NCI-H345 treated with DMSO at 0.1 percent for 48 hours (cell line): ENCODE data around the gene FGD6.
"Not testable (repeated sequence)": the region's sequence is repeated elsewhere in the genome, so short reads cannot be mapped to it uniquely, and the experiment has no call there.

ENCODE experiments used
- DNase-seq: peaks from one replicate; lab custom pipeline; 2025; ENCODE audit not compliant: unreplicated experiment; lab: John Stamatoyannopoulos, UW

The FGD6 gene

GRCh38 chr12:95130096-95130495 lies 87.2 kb downstream of the FGD6 start:
- DNase-seq: no peak

DNA sequence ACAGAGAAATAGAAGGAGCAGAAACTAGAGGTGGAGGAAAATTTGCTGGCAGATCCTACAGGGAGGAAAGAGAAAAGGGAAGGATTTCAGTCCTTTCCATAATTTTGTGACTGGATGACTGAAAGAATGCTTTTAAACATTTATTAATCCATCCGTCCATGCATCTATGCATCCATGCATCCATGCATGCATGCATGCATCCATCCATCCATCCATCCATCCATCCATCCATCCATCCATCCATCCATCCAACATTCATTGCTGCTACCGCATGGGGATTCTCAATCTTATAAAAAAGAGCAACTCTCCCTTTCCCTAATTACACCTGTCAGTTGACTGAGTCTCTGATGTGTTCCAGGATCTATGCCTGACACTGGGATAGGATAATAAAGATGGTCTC lies 88.2 kb downstream of the FGD6 start:
- no peak for DNase-seq

- DNase-seq: no peak
These were observed 90.5 kb downstream of the FGD6 start for GRCh38 chr12:95126736-95127135.

- DNase-seq: no peak
These were observed 91.2 kb downstream of the FGD6 start for GRCh38 chr12:95126076-95126475.

GRCh38 chr12:95124106-95124505 lies 93.2 kb downstream of the FGD6 start:
- DNase-seq: no peak

- DNase-seq: no peak
These were observed 98.5 kb downstream of the FGD6 start for GRCh38 chr12:95118788-95119179.

- no peak for DNase-seq
These were observed 99.0 kb downstream of the FGD6 start for GRCh38 chr12:95118138-95118787.

- peak; percentile 44 for DNase-seq
These were observed 100.1 kb downstream of the FGD6 start for GRCh38 chr12:95117178-95117599.

DNA sequence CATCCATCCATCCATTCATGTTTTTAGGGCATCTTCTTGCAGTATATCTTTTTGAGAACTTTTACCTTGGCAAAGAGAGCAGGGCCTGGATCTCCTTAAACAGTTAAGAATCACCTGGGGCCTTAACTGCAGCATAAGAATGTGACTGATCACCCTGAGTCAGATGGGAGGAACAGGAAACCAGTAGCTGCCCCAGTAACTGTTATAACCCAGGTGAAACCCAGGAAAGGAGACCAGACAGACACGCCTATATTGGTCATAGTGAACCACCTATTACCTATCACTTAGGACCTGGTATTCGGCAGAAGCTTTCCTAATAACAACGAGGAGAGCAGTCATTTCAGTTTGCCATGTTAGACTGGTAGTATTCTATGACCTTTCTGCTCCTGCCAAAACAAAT lies 100.5 kb downstream of the FGD6 start:
- DNase-seq: no peak

- no peak for DNase-seq
These were observed 100.9 kb downstream of the FGD6 start for GRCh38 chr12:95116341-95116740.

DNA sequence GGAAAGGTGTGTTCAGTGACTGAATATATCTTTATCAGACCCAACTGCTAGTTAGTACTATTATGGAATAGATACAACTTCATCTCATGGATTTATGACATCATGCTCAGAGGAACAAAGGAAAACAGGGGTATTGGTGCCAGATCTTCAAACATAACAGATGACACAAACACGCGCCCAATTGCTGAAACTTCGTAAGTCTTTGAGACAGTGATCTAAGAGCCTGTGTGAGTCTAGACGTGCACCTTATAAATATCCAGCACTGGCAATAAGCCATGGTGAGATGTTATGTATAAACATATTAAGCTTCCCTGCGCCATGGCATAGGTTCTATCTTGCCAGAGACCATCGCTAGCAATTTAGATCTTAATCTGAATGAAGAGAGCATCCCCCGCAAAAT lies 101.6 kb downstream of the FGD6 start:
- no peak for DNase-seq

- no peak for DNase-seq
These were observed 102.4 kb downstream of the FGD6 start for GRCh38 chr12:95114766-95115405.

DNA sequence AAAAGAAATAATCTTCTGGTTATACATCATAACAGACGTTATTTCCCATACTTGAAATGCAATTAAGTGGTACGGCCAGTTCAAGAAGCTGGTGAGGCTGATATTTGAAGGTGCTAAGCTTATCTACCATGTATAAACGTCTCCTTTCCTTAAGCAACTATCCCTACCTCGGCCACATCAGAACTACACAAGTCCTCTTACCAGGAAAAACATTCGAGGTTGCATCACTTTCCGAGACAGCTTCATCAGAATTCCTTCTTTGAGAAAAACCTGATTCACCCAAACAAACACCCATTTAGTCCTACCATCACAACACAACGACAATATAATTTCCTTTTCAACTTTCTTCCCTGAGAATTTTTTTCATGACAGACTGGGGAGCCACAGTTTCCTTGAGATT lies 109.9 kb downstream of the FGD6 start:
- no peak for DNase-seq

- no peak for DNase-seq
These were observed 111.7 kb downstream of the FGD6 start for GRCh38 chr12:95105540-95105939.

DNA sequence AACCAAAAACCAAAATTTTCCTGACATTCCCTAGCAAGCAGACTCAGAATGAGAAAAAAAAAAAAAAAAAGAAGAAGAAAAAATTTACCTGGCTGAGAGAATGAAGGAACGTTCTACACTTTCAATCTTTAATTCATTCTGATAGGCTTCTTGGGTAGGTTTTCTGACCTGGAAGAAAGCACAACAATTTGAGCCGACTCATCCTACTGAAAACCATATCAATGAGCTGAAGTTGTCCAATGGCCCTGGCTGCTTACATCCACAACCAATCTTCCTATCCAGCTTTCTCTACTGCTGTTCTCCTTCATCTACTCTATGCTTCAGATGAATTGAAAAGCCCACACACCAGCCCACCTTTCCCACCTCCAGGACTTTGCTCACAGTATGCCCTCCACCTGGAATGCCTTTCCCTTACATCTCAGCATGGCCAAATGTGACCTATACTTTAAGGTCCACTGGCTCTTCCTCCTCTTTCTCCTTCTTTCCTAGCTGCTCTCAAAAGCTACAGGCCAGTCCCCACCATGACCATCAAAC lies 112.3 kb downstream of the FGD6 start:
- DNase-seq: no peak

- DNase-seq: no peak
These were observed 114.2 kb downstream of the FGD6 start for GRCh38 chr12:95102916-95103671.

DNA sequence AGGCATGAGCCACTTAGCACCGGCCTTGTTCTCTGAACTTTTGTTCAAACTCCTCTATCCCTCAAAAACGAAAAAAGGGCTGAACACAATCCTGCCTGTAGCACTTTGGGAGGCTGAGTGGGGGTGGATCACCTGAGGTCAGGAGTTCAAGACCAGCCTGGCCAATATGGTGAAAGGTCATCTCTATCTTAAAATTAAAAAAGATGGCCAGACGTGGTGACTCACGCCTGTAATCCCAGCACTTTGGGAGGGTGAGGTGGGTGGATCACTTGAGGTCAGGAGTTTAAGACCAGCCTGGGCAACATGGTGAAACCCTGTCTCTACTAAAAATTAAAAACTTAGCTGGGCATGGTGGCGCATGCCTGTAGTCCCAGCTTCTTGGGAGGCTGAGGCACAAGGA lies 115.3 kb downstream of the FGD6 start:
- DNase-seq: not testable (repeated sequence)

GRCh38 chr12:95100264-95101190 lies 116.7 kb downstream of the FGD6 start:
- DNase-seq: no peak

GRCh38 chr12:95099270-95099790 lies 117.9 kb downstream of the FGD6 start:
- DNase-seq: no peak

GRCh38 chr12:95096852-95097251 lies 120.4 kb downstream of the FGD6 start:
- no peak for DNase-seq

- DNase-seq: no peak
These were observed 120.9 kb downstream of the FGD6 start for GRCh38 chr12:95096378-95096777.
